Duodenal mucosa (tissue), 2 donors: ENCODE data around the gene PTMS.

Experiments used
- H3K27ac ChIP-seq: one replicate; pipeline ENCODE4 v1.7.0; 2013; ENCODE audit warnings: low read depth, low read length
- H3K27me3 ChIP-seq, 2 donors: one replicate each; pipeline ENCODE4 v1.7.0; 2013; ENCODE audit warnings: low read length in 2 of 2, control low read depth in 1 of 2; ENCODE audit not compliant: insufficient read depth in 2 of 2, control insufficient read depth in 1 of 2
- H3K36me3 ChIP-seq, 2 donors: one replicate each; pipeline ENCODE4 v1.7.0; 2013; ENCODE audit warnings: low read length in 2 of 2, control low read depth in 1 of 2; ENCODE audit not compliant: insufficient read depth in 2 of 2, control insufficient read depth in 1 of 2
- H3K4me1 ChIP-seq, 2 donors: one replicate each; pipeline ENCODE4 v1.7.0; 2013; ENCODE audit warnings: low read length in 2 of 2, control low read depth in 1 of 2; ENCODE audit not compliant: insufficient read depth in 2 of 2, control insufficient read depth in 1 of 2
- H3K4me3 ChIP-seq, 2 donors: one replicate each; pipeline ENCODE4 v1.7.0; 2013; ENCODE audit warnings: low read length in 2 of 2, low read depth in 1 of 2
- H3K9ac ChIP-seq, 2 donors: one replicate each; pipeline ENCODE4 v1.7.0; 2013; ENCODE audit warnings: low read length in 2 of 2, low read depth in 1 of 2
- H3K9me3 ChIP-seq, 2 donors: one replicate each; pipeline ENCODE4 v1.7.0; 2013; ENCODE audit warnings: low read length in 2 of 2, control low read depth in 1 of 2; ENCODE audit not compliant: control insufficient read depth in 1 of 2

PTMS gene

GRCh38 chr12:6778574-6779550, 12.7 kb downstream of the PTMS start:
- peaks cover 17 to 26% of the 10 kb centered on the region in 2 donors for H3K4me1 ChIP-seq
- H3K9ac ChIP-seq = peak overlapping the region; percentile 1 to 70
- no peaks in the 10 kb centered on the region for H3K9me3 ChIP-seq
- H3K36me3 ChIP-seq = no peaks in the 10 kb centered on the region
- H3K27me3 ChIP-seq = peaks cover 3 to 10% of the 10 kb centered on the region in 2 donors
- H3K4me3 ChIP-seq = peak overlapping the region; percentile 62 to 71
- H3K27ac ChIP-seq = no peak overlapping the region

- H3K9ac ChIP-seq = peak overlapping the region; percentile 1 to 20
These were observed 13.7 kb downstream of the PTMS start for GRCh38 chr12:6779708-6780432.

GRCh38 chr12:6780573-6780972, 14.4 kb downstream of the PTMS start:
- no peak overlapping the region for H3K4me3 ChIP-seq
- no peak overlapping the region for H3K9ac ChIP-seq
- no peak overlapping the region for H3K27ac ChIP-seq
- peaks cover 17 to 26% of the 10 kb centered on the region in 2 donors for H3K4me1 ChIP-seq
- no peaks in the 10 kb centered on the region for H3K27me3 ChIP-seq
- no peaks in the 10 kb centered on the region for H3K9me3 ChIP-seq
- H3K36me3 ChIP-seq = no peaks in the 10 kb centered on the region

More at GRCh38 chr12:6779708-6780432, 13.7 kb downstream of the PTMS start:
- Histone ChIP-seq H3K4me1 (peaks cover 17 to 26% of the 10 kb centered on the region in 2 donors), H3K27me3 (peaks cover 0 to 2% of the 10 kb centered on the region in 2 donors), H3K9me3 (no peaks in the 10 kb centered on the region), H3K36me3 (no peaks in the 10 kb centered on the region), H3K27ac (no peak overlapping the region), H3K4me3 (no peak overlapping the region)

- Histone ChIP-seq H3K4me3 (no peak overlapping the region), H3K27me3 (no peaks in the 10 kb centered on the region), H3K9me3 (no peaks in the 10 kb centered on the region), H3K27ac (no peak overlapping the region), H3K4me1 (peaks cover 17 to 26% of the 10 kb centered on the region in 2 donors), H3K36me3 (no peaks in the 10 kb centered on the region), H3K9ac (no peak overlapping the region)
These were observed 16.0 kb downstream of the PTMS start for GRCh38 chr12:6782119-6782518.

- no peaks in the 10 kb centered on the region for H3K36me3 ChIP-seq
- peaks cover 17 to 26% of the 10 kb centered on the region in 2 donors for H3K4me1 ChIP-seq
- no peak overlapping the region for H3K4me3 ChIP-seq
- no peak overlapping the region for H3K27ac ChIP-seq
- no peaks in the 10 kb centered on the region for H3K9me3 ChIP-seq
- no peaks in the 10 kb centered on the region for H3K27me3 ChIP-seq
- H3K9ac ChIP-seq = no peak overlapping the region
These were observed 16.8 kb downstream of the PTMS start for GRCh38 chr12:6782850-6783566.

- H3K9ac ChIP-seq = no peak overlapping the region
- no peaks in the 10 kb centered on the region for H3K9me3 ChIP-seq
- no peak overlapping the region for H3K4me3 ChIP-seq
- H3K27ac ChIP-seq = no peak overlapping the region
- H3K27me3 ChIP-seq = no peaks in the 10 kb centered on the region
- no peaks in the 10 kb centered on the region for H3K36me3 ChIP-seq
- H3K4me1 ChIP-seq = peaks cover 11 to 23% of the 10 kb centered on the region in 2 donors
These were observed 17.7 kb downstream of the PTMS start for GRCh38 chr12:6783828-6784227.

DNA sequence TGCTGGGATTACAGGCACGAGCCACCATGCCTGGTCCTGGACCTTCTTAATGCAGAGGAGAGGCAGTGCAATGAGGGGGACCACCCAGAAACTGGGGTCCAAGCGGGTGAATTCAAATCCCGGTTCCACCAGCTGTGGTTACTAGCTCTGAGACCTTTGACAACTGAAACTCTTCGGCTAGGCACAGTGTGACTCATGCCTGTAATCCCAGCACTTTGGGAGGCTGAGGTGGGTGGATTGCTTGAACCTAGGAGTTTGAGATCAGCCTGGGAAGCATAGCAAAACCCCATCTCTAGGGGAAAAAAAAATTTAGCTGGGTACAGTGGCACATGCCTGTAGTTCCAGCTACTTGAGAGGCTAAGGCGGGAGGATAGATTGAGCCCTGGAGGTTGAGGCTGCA, 18.1 kb downstream of the PTMS start:
- H3K4me1 ChIP-seq = peaks cover 8 to 24% of the 10 kb centered on the region in 2 donors
- H3K9me3 ChIP-seq = no peaks in the 10 kb centered on the region
- H3K27me3 ChIP-seq = no peaks in the 10 kb centered on the region
- H3K27ac ChIP-seq = no peak overlapping the region
- no peak overlapping the region for H3K4me3 ChIP-seq
- H3K36me3 ChIP-seq = no peaks in the 10 kb centered on the region
- no peak overlapping the region for H3K9ac ChIP-seq

- H3K4me3 ChIP-seq = no peak overlapping the region
- no peaks in the 10 kb centered on the region for H3K9me3 ChIP-seq
- no peak overlapping the region for H3K27ac ChIP-seq
- H3K36me3 ChIP-seq = no peaks in the 10 kb centered on the region
- H3K4me1 ChIP-seq = peaks cover 3 to 22% of the 10 kb centered on the region in 2 donors
- no peaks in the 10 kb centered on the region for H3K27me3 ChIP-seq
- H3K9ac ChIP-seq = no peak overlapping the region
These were observed 18.6 kb downstream of the PTMS start for GRCh38 chr12:6784761-6785160.

GRCh38 chr12:6786416-6787094, 20.4 kb downstream of the PTMS start:
- Histone ChIP-seq H3K36me3 (no peaks in the 10 kb centered on the region), H3K4me1 (peaks cover 0 to 16% of the 10 kb centered on the region in 2 donors), H3K9ac (no peak overlapping the region), H3K27me3 (no peaks in the 10 kb centered on the region), H3K4me3 (no peak overlapping the region), H3K27ac (no peak overlapping the region), H3K9me3 (no peaks in the 10 kb centered on the region)
